Testis (tissue), 2 donors: ENCODE results near the gene ZNF624.

Source experiments
- POLR2A ChIP-seq: fragments of 450-650 bp; IDR thresholded peaks from one replicate; pipeline ENCODE4 v1.6.1; 2017; ENCODE audit warnings: antibody characterized with exemption, mild to moderate bottlenecking, moderate library complexity
- TF ChIP-seq, protein P1 (sequence below), 3 experiments: fragments of 450-650 bp in 2 of 3; fragments of 200-600 bp in 1 of 3; sonication (generic) in 1 of 3; IDR thresholded peaks; one replicate each; pipeline ENCODE4 v1.5.1; 2016 to 2019; ENCODE audit warnings: antibody characterized with exemption in 3 of 3, mild to moderate bottlenecking in 2 of 3, moderate library complexity in 1 of 3

GRCh38 chr17:16593356-16594102 is 60.1 kb downstream of the ZNF624 start:
- TF ChIP-seq, protein P1, sequence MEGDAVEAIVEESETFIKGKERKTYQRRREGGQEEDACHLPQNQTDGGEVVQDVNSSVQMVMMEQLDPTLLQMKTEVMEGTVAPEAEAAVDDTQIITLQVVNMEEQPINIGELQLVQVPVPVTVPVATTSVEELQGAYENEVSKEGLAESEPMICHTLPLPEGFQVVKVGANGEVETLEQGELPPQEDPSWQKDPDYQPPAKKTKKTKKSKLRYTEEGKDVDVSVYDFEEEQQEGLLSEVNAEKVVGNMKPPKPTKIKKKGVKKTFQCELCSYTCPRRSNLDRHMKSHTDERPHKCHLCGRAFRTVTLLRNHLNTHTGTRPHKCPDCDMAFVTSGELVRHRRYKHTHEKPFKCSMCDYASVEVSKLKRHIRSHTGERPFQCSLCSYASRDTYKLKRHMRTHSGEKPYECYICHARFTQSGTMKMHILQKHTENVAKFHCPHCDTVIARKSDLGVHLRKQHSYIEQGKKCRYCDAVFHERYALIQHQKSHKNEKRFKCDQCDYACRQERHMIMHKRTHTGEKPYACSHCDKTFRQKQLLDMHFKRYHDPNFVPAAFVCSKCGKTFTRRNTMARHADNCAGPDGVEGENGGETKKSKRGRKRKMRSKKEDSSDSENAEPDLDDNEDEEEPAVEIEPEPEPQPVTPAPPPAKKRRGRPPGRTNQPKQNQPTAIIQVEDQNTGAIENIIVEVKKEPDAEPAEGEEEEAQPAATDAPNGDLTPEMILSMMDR (IDR thresholded peaks at IDR 0.05), result no peak
- no peak for TF ChIP-seq POLR2A
